ENCODE measurements around the gene CCDC122. TPM values are rescaled to one million over a fixed set of nuclear protein-coding genes. Genes with fewer than 3 reads are reported as not detected.

Gene CCDC122
- total RNA-seq (ENCODE audit: low replicate concordance), result 0.94 and 5.9 TPM in 2 replicates

GRCh38 chr13:43878892-43879754 is at the start of gene CCDC122:
TSS of gene CCDC122 (minus strand) at chr13:43879740. CDS start at chr13:43869376, 10,364 bp downstream.

GRCh38 chr13:43879755-43880181 is 228 bp upstream of the CCDC122 start, which contains the start of gene LACC1:
TSS of gene LACC1 (plus strand) at chr13:43879904. CDS start at chr13:43880986, 1,082 bp downstream.

GRCh38 chr13:43786766-43787517 is 92.6 kb downstream of the CCDC122 start, which contains the start of gene ENOX1:
TSS of gene ENOX1 (minus strand) at chr13:43786972.

Other genes with a start within 250 kb of the CCDC122 start
- 4.4 and 6.0 TPM in 2 replicates for gene ENOX1, start 92.8 kb downstream of the CCDC122 start, total RNA-seq (ENCODE audit: low replicate concordance)
- 12.1 and 20.8 TPM in 2 replicates for gene LACC1, start 164 bp upstream of the CCDC122 start, total RNA-seq (ENCODE audit: low replicate concordance)